HG03159 (cell line): Measurements from ENCODE around the gene C21orf91.
A peak's percentile ranks its signal among the peaks of the same experiment; 100 is the strongest.

Experiments used
- ATAC-seq: cut with Tn5 transposase; IDR thresholded peaks from one replicate; pipeline ENCODE4 v1.9.1; 2021; ENCODE audit warnings: mild to moderate bottlenecking, moderate library complexity; ENCODE audit not compliant: unreplicated experiment

Gene C21orf91

GRCh38 chr21:17819114-17819876 lies at the start of gene C21orf91:
Gene C21orf91 (minus strand): TSS chr21:17819356. CDS start chr21:17818318, 1,038 bp downstream.
- ATAC-seq: peak; percentile 85

- no peak for ATAC-seq
Measured at GRCh38 chr21:17866590-17866989, 47.4 kb upstream of the C21orf91 start.

GRCh38 chr21:17859661-17860060 lies 40.5 kb upstream of the C21orf91 start:
- no peak for ATAC-seq

- no peak for ATAC-seq
Measured at GRCh38 chr21:17858747-17859146, 39.6 kb upstream of the C21orf91 start.

- ATAC-seq: no peak
Measured at GRCh38 chr21:17854745-17855144, 35.6 kb upstream of the C21orf91 start.

- no peak for ATAC-seq
Measured at GRCh38 chr21:17853393-17854275, 34.5 kb upstream of the C21orf91 start.

- ATAC-seq: peak; percentile 91
Measured at GRCh38 chr21:17848228-17848627, 29.1 kb upstream of the C21orf91 start.

- ATAC-seq: no peak
Measured at GRCh38 chr21:17841103-17841502, 21.9 kb upstream of the C21orf91 start.

- ATAC-seq: peak; percentile 82
Measured at GRCh38 chr21:17834639-17835354, 15.6 kb upstream of the C21orf91 start.

- ATAC-seq: no peak
Measured at GRCh38 chr21:17829472-17829871, 10.3 kb upstream of the C21orf91 start.

- no peak for ATAC-seq
Measured at GRCh38 chr21:17828223-17828622, 9.1 kb upstream of the C21orf91 start.

- ATAC-seq: no peak
Measured at GRCh38 chr21:17823846-17824245, 4.7 kb upstream of the C21orf91 start.

GRCh38 chr21:17821121-17821520 lies 2.0 kb upstream of the C21orf91 start:
- ATAC-seq: no peak

GRCh38 chr21:17819877-17820229 lies 697 bp upstream of the C21orf91 start:
- peak; percentile 75 for ATAC-seq

GRCh38 chr21:17818186-17819113 lies 706 bp downstream of the C21orf91 start:
- ATAC-seq: peak; percentile 16

GRCh38 chr21:17813353-17813752 lies 5.8 kb downstream of the C21orf91 start:
- no peak for ATAC-seq

- ATAC-seq: no peak
Measured at GRCh38 chr21:17805966-17806365, 13.2 kb downstream of the C21orf91 start.

GRCh38 chr21:17803536-17803935 lies 15.6 kb downstream of the C21orf91 start:
- ATAC-seq: no peak

GRCh38 chr21:17802572-17802971 lies 16.6 kb downstream of the C21orf91 start:
- ATAC-seq: no peak
